Myocyte (in vitro differentiated cells): ENCODE results near the gene NRG2. TPM values are rescaled to one million over a fixed set of nuclear protein-coding genes. Genes with fewer than 3 reads are reported as not detected.

Experiments used
- DNase-seq: peaks from one replicate; pipeline ENCODE4 v3.0.0-alpha.2; 2012; ENCODE audit warnings: low read depth
- polyA plus RNA-seq: library from polyadenylated mRNA; unstranded; fragments of >200 nt; gene quantifications from one replicate; pipeline ENCODE4 v1.2.1, GENCODE V29; 2012; ENCODE audit warnings: missing spikeins
- total RNA-seq: library from RNA; depleted of rRNA; stranded (reverse); fragments of >200 nt; gene quantifications from 2 replicates; pipeline ENCODE4 v1.2.3, GENCODE V29; 2014

Gene NRG2
- total RNA-seq, result not detected in 2 replicates
- polyA plus RNA-seq, result 0.08 TPM

GRCh38 chr5:140042643-140043507 lies at the start of gene NRG2:
NRG2 (minus strand) TSS chr5:140043299.
- DNase-seq, result peak; percentile 53

GRCh38 chr5:140090251-140090650 lies 47.2 kb upstream of the NRG2 start:
- no peak for DNase-seq

DNA sequence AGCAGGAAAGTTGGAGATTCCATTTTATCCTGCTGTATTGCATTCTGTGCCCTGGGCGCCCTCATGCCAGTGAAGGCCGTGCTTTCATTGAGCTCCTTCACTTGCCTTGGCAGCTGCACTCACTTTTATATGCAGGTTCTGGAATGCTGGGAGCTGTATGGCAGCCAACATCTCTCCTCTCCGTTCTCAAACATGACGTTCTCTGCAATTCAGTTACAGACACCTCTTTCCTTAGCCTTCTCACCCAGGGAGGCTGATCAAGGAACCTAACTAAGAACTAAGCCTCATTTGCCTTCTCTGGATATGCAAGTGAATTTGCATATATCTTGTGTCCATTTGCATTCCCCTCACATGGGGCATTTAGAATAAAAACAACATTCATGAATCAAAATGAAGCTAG lies 41.4 kb upstream of the NRG2 start:
- DNase-seq, result no peak

GRCh38 chr5:140083650-140084049 lies 40.6 kb upstream of the NRG2 start:
- no peak for DNase-seq

DNA sequence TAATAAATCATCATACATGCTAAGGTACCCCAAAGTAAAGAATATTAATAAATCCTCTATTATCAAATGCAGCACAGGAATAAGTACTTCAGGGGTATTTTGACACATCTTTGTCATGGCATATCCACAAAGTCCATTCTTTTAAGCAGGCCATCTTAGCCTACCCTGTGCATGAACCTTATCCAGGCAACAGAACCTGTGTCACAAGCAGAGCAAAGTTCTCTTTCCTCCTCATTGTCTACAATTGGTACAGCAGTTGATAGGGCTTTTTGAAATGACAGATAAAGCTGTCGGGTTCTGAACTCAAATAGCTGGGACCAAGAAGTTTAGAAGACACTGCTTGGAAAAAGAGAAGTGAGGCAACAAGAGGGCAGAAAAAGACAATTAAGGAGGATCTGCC lies 40.0 kb upstream of the NRG2 start:
- no peak for DNase-seq

GRCh38 chr5:140076788-140077187 lies 33.7 kb upstream of the NRG2 start:
- DNase-seq, result no peak

DNA sequence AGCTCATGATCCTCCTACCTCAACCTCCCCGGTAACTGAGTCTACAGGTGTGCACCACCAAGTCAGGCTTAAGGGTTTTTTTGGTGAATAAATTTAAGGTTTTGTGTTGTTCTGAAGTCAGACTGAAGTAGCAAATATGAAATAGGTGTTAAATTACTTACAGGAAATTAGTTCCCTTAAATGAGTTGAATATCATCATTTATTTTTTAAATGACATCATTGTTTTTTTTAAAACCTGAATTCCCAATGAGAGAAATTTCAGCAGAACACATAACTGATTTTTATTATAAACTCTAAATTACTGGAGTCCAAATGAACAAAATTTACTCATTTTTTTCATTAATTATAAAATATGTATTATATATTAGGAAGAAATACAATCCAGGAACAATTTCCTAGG lies 33.0 kb upstream of the NRG2 start:
- DNase-seq, result no peak

DNA sequence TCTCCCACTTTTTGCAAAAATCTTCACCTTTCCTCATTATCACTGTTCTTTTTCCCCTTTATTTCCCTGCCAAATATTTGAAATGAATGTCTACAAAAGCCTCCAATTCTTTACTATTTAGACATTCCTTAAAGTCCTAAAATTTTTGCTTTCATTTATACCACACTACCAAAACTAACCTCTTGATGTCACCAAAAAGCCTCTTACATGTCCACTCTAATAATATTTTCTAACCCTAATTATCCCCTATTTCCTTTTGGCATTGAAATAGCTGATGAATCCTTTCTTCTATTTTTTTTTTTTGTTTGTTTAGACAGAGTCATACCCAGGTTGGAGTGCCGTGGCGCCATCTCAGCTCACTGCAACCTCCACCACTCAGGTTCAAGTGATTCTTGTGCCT lies 32.3 kb upstream of the NRG2 start:
- no peak for DNase-seq

- peak; percentile 37 for DNase-seq
Observed at GRCh38 chr5:140073296-140073695, 30.2 kb upstream of the NRG2 start.

DNA sequence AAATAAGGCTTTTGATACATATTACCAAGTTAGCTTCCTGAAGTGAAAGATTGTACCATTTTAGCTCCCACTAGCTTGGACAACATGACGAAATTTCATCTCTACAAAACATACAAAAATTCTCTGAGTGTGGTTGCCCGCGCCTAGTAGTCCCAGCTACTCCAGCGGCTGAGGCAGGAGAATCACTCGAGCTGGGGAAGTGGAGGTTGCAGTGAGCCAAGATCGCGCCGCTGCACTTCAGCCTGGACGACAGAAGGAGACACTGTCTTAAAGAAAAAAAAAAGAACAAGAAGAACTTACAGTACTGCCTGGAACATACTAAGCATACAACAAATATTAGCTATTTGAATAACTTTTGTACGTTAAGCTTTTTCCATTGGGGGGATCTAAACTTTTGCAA lies 29.7 kb upstream of the NRG2 start:
- no peak for DNase-seq

DNA sequence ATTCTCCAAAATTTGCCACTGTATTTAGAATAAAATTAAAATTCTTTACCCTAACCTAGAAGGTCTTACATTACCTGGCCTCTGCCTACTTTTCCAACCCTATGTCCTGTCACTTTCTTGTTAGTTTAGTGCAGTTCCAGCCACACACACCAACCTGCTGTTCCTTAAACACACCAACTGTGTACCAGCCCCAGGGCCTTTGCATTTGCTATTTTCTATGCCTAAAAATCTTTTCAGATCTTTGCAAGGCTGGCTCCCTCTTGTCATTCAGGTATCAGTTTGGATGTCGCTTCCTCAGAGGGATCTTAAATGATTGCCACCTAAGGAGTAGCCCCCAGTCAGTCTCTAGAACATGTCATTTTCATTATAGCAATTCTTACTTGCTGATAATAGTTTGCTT lies 17.7 kb upstream of the NRG2 start:
- no peak for DNase-seq

- no peak for DNase-seq
Observed at GRCh38 chr5:140058212-140058932, 15.3 kb upstream of the NRG2 start.

DNA sequence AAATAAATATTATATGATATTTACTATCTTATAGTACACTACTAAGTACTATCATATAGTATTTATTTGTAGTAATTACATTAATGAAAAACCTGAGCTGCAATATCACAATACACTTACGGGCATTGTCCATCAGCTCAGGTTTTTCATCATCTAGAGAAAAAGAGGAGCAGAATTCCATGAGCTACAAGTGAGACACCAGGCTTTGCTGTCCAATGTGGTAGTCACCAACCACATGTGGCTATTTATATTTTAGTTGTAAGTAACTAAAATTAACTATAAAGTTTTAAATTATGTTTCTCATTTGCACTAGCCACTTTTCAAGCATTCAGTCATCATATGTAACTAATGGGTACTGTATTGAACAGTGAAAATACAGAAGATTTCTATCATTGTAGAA lies 13.8 kb upstream of the NRG2 start:
- peak; percentile 39 for DNase-seq

DNA sequence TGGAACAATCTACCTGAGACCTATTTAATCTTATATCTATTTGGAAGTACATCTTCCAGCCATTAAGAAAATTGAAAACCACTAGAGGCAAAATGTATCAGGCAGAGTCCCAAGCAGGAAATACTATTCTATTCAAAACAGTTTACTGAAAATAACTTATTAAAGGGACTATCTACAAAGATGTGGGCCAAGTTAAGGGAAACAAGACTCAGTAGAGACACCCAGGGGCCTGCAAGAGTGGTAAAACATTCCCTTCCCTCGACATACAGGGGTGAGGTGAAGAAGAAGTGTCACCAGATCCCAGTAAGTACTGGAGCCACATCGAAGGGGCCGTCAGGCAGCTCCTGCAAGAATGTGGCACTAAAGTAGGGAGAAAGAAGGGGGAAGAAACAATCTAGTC lies 12.1 kb upstream of the NRG2 start:
- DNase-seq, result no peak

- no peak for DNase-seq
Observed at GRCh38 chr5:140054086-140054689, 11.1 kb upstream of the NRG2 start.

DNA sequence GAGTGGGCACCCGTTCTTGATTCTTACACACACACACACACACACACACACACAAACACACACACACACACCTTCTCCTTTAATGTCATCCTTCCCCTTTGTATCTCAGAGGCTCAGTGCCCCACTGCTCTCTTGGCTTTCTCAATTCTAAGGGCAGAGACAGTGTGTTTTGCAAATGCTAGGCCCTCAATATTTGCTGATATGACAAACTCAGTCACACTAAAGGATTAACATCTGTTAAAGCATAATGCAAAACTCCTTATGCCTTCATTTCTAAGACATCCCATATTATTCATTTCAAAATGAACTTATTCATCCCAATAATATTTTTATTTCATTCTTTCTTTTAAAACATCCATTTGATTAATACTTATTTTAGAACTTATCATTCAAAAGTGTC lies 8.9 kb upstream of the NRG2 start:
- DNase-seq, result no peak

DNA sequence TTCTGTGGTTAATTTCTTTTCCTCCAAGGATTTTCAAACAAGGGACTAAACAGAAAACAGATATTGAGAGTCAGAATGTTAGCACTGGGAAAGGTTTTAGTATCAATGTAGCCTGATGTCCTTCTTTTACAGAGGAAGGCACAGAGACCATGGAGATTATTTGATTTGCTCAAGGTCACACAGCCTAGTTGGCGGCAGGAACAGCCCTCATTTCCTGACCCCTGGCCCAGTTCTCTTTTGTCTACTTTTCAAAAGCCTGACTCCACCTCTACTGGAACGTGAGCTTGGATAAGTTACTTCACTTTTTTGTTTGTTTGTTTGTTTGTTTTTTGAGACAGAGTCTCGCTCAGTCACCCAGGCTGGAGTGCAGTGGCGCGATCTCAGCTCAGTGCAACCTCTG lies 6.6 kb upstream of the NRG2 start:
- no peak for DNase-seq

DNA sequence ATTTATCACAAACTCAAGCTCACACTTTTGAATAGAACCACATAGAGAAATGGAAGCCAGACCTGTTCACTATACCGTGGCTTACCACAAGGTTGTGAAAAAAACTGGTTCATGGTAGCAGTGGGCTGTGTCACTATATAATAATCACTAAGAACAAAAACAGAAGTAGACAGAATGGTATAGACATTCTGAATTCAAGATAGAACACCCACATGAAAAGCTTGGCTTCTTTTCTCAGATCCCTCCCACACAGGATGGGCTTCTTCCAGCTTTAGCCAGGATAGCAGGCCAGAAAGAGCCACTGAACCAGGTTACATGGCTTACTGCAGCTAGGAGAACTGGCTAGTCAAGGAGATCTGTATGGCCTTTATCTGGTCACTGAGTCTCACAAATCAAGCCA lies 6.1 kb upstream of the NRG2 start:
- DNase-seq, result no peak

GRCh38 chr5:140044041-140044440 lies 942 bp upstream of the NRG2 start:
- DNase-seq, result no peak

DNA sequence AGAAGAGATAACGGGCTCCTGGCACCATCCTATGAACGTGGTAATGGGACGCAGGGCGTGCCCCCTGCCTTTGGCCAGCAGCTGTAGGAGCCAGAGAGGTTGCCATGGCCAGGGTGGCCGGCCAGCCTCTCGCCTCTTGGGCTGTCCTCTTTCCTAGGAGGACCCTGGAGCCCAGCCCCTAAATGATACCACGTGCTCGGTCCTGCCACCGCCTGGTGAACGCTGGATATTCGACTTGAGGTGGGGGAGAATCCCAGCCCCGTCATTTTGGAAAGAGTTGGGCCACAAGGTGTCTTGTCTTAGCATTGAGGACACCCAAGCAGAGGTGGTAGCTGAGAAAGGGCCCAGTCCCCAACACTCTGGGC lies 391 bp upstream of the NRG2 start:
- no peak for DNase-seq

DNA sequence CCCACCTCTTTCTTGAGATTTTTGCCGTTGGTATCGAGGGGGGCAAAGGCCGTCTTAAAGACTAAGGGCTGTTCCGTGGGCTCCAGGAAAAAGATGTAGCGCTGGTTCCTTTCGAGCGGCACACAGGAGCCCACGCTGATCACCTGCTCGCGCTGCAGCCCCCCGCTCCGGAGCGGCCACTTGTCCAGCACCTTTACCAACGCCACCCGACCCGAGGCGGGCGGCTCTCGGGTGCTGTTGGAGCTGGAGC lies 781 bp downstream of the NRG2 start:
- no peak for DNase-seq

GRCh38 chr5:140041492-140042392 lies 1.4 kb downstream of the NRG2 start:
- peak; percentile 42 for DNase-seq
